GM23338 (cell line): ENCODE results near the gene REPS1. TPM values are rescaled to one million over a fixed set of nuclear protein-coding genes. Genes with fewer than 3 reads are reported as not detected.

Experiments
- ATAC-seq: fragments of 200-7000 bp; cut with Tn5 transposase; 3 replicates; pipeline ENCODE4 v1.9.1; 2020
- DNase-seq: peaks from one replicate; pipeline ENCODE4 v3.0.0-alpha.2; 2015; ENCODE audit warnings: low spot score
- H2AFZ ChIP-seq: fragments of 200-600 bp; sonication (generic); 2 replicates; pipeline ENCODE4 v1.8.0; 2016; ENCODE audit warnings: antibody characterized with exemption, mild to moderate bottlenecking, moderate library complexity
- H3F3A ChIP-seq: fragments of 200-600 bp; sonication (generic); replicated peaks from 2 replicates; pipeline ENCODE4 v1.8.0; 2017; ENCODE audit warnings: antibody characterized with exemption, mixed run types, low read depth
- H3K27ac ChIP-seq: fragments of 200-600 bp; sonication (generic); 2 replicates; pipeline ENCODE4 v1.6.1; 2016; ENCODE audit warnings: low read depth
- H3K27me3 ChIP-seq: fragments of 200-600 bp; sonication (generic); 2 replicates; pipeline ENCODE4 v1.8.0; 2016; ENCODE audit warnings: mild to moderate bottlenecking, mixed run types, moderate library complexity; ENCODE audit not compliant: insufficient read depth
- H3K36me3 ChIP-seq: fragments of 200-600 bp; sonication (generic); 2 replicates; pipeline ENCODE4 v1.8.0; 2016; ENCODE audit warnings: mild to moderate bottlenecking; ENCODE audit not compliant: insufficient read depth
- H3K4me1 ChIP-seq: fragments of 200-600 bp; sonication (generic); 2 replicates; pipeline ENCODE4 v1.8.0; 2016; ENCODE audit warnings: mild to moderate bottlenecking, moderate library complexity; ENCODE audit not compliant: insufficient read depth
- H3K4me2 ChIP-seq: fragments of 200-600 bp; sonication (generic); 2 replicates; pipeline ENCODE4 v1.7.1; 2017; ENCODE audit warnings: mixed run types
- H3K4me3 ChIP-seq: fragments of 200-600 bp; sonication (generic); 2 replicates; pipeline ENCODE4 v1.6.1; 2016; ENCODE audit warnings: mixed run types
- H3K79me2 ChIP-seq: fragments of 200-600 bp; sonication (generic); replicated peaks from 2 replicates; pipeline ENCODE4 v1.8.0; 2017; ENCODE audit warnings: mild to moderate bottlenecking; ENCODE audit not compliant: insufficient read depth
- H3K9me2 ChIP-seq: fragments of 200-600 bp; sonication (generic); 2 replicates; pipeline ENCODE4 v1.8.0; 2017; ENCODE audit not compliant: insufficient read depth
- H4K20me1 ChIP-seq: fragments of 200-600 bp; sonication (generic); replicated peaks from 2 replicates; pipeline ENCODE4 v1.8.0; 2017; ENCODE audit warnings: mild to moderate bottlenecking; ENCODE audit not compliant: insufficient read depth
- H3K27ac Mint-ChIP-seq: 2 replicates; pipeline ENCODE4 v1.8.0; 2020; ENCODE audit warnings: inconsistent platforms, mild to moderate bottlenecking, moderate library complexity, mixed read lengths
- H3K27me3 Mint-ChIP-seq: 3 replicates; pipeline ENCODE4 v1.8.0; 2022; ENCODE audit warnings: low read depth, mild to moderate bottlenecking, moderate library complexity, mixed read lengths, inconsistent platforms; ENCODE audit not compliant: insufficient read depth, poor library complexity
- H3K36me3 Mint-ChIP-seq: 3 replicates; pipeline ENCODE4 v1.8.0; 2021; ENCODE audit warnings: low read depth, mild to moderate bottlenecking, inconsistent platforms, moderate library complexity, mixed read lengths
- H3K4me1 Mint-ChIP-seq: 3 replicates; pipeline ENCODE4 v1.8.0; 2020; ENCODE audit warnings: mild to moderate bottlenecking, inconsistent platforms, mixed read lengths
- H3K4me3 Mint-ChIP-seq: 3 replicates; pipeline ENCODE4 v1.8.0; 2021; ENCODE audit warnings: moderate library complexity, mild to moderate bottlenecking, inconsistent platforms, mixed read lengths
- H3K9me3 Mint-ChIP-seq: 3 replicates; pipeline ENCODE4 v1.8.0; 2020; ENCODE audit warnings: moderate library complexity, mild to moderate bottlenecking, inconsistent platforms, mixed read lengths
- EZH2 ChIP-seq: fragments of 200-600 bp; sonication (generic); IDR thresholded peaks from one replicate; pipeline ENCODE4 v1.8.0; 2017; ENCODE audit warnings: antibody characterized with exemption, mild to moderate bottlenecking, low read depth; ENCODE audit not compliant: unreplicated experiment
- EZH2phosphoT487 ChIP-seq: fragments of 200-600 bp; sonication (generic); IDR thresholded peaks from one replicate; pipeline ENCODE4 v1.8.1; 2018; ENCODE audit warnings: antibody characterized with exemption; ENCODE audit not compliant: unreplicated experiment
- NANOG ChIP-seq: IDR thresholded peaks from 2 replicates; pipeline ENCODE4 v1.6.1; 2016; ENCODE audit warnings: antibody characterized with exemption, borderline replicate concordance
- POLR2AphosphoS5 ChIP-seq: IDR thresholded peaks from 2 replicates; pipeline ENCODE4 v1.6.1; 2016; ENCODE audit warnings: antibody characterized with exemption, low read depth
- REST ChIP-seq: IDR thresholded peaks from one replicate; pipeline ENCODE4 v1.6.1; 2018; ENCODE audit warnings: antibody characterized with exemption; ENCODE audit not compliant: unreplicated experiment
- STAT1 ChIP-seq: IDR thresholded peaks from one replicate; pipeline ENCODE4 v1.6.1; 2016; ENCODE audit warnings: antibody characterized with exemption; ENCODE audit not compliant: unreplicated experiment
- polyA plus RNA-seq: library from polyadenylated mRNA; unstranded; fragments of >200 nt; fragmentation: Nextera tagmentation; extraction: Ambion mirVana; gene quantifications from 2 replicates; pipeline ENCODE4 v1.2.1, GENCODE V29; 2016
- total RNA-seq: library from RNA; depleted of rRNA; stranded (reverse); fragments of >200 nt; shearing (Covaris generic); gene quantifications from 2 replicates; pipeline ENCODE4 v1.2.3, GENCODE V29; 2014
- TF ChIP-seq, protein P1 (sequence below): IDR thresholded peaks from 2 replicates; pipeline ENCODE4 v1.6.1; 2016; ENCODE audit warnings: antibody characterized with exemption
- TF ChIP-seq, protein P2 (sequence below), 2 experiments: fragments of 200-600 bp in 1 of 2; sonication (generic) in 1 of 2; conservative IDR thresholded peaks; 2 replicates each; pipeline versions ENCODE4 v1.5.1 to v1.6.1; 2016 to 2017; ENCODE audit warnings: antibody characterized with exemption in 2 of 2, low read depth in 2 of 2, mild to moderate bottlenecking in 2 of 2, moderate library complexity in 1 of 2

Gene REPS1
- total and polyA plus RNA-seq, 2 experiments from 2014 or later, result 46.0 to 65.7 TPM

GRCh38 chr6:138953451-138953850, 34.6 kb downstream of the REPS1 start:
- DNase-seq, result no peak
- Histone ChIP-seq H4K20me1 (peaks cover 10% of the 10 kb centered on the region), H2AFZ (no peak overlapping the region), H3F3A (no peaks in the 10 kb centered on the region), H3K9me2 (no peaks in the 10 kb centered on the region), H3K36me3 (no peaks in the 10 kb centered on the region), H3K79me2 (peaks cover 100% of the 10 kb centered on the region), H3K27me3 (no peaks in the 10 kb centered on the region), H3K4me1 (peaks cover 27% of the 10 kb centered on the region), H3K4me2 (no peak overlapping the region), H3K4me3 (no peak overlapping the region), H3K27ac (no peak overlapping the region)
- Mint-ChIP-seq H3K27ac (no peak overlapping the region), H3K27me3 (peaks cover 1% of the 10 kb centered on the region), H3K4me1 (peaks cover 50% of the 10 kb centered on the region), H3K9me3 (no peaks in the 10 kb centered on the region), H3K4me3 (no peak overlapping the region), H3K36me3 (peaks cover 6% of the 10 kb centered on the region; the same call in 2 of the 3 replicates)
- TF ChIP-seq, protein P1, sequence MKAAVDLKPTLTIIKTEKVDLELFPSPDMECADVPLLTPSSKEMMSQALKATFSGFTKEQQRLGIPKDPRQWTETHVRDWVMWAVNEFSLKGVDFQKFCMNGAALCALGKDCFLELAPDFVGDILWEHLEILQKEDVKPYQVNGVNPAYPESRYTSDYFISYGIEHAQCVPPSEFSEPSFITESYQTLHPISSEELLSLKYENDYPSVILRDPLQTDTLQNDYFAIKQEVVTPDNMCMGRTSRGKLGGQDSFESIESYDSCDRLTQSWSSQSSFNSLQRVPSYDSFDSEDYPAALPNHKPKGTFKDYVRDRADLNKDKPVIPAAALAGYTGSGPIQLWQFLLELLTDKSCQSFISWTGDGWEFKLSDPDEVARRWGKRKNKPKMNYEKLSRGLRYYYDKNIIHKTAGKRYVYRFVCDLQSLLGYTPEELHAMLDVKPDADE, result no peak
- TF ChIP-seq EZH2 (no peak), NANOG (no peak)
- ATAC-seq, result no peak

DNA sequence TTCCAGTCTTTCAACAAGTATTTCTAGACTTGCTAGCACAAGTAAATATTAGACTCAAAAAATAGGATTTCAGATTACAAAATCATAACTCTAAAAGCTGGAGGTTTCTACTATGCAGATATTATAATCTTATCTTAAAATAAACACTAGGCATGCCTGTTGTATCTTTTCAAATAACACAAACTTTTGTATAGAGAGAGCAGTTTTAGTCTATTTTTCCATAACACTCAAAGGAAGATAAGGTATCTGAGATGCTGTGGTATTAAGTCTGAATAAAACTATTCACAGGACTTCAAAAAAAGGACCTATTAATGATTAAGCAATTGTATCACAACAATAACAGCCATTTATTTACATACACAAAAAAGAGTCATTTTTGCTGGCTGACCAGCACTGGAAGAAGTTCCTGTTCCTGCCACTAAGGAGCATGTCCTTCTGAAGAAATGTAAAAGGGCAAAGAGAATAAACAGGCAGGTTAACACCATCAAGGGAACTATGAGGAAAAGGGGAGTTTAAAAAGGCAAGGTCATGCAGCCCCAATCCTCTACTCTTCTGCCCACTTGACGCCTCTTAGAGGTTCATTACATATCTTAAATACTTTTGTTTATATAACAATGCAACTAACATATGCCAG, 39.4 kb downstream of the REPS1 start:
- Mint-ChIP-seq H3K4me3 (no peak overlapping the region), H3K36me3 (peaks cover 8% of the 10 kb centered on the region; the same call in 2 of the 3 replicates), H3K27ac (peak overlapping the region; percentile 20; the same call in 1 of the 2 replicates), H3K4me1 (peaks cover 41% of the 10 kb centered on the region), H3K27me3 (peaks cover 1% of the 10 kb centered on the region), H3K9me3 (no peaks in the 10 kb centered on the region)
- H3K4me2 ChIP-seq, result no peak overlapping the region
- H4K20me1 ChIP-seq, result peaks cover 4% of the 10 kb centered on the region
- H3K9me2 ChIP-seq, result no peaks in the 10 kb centered on the region
- peak; percentile 77 for ATAC-seq
- H3K27ac ChIP-seq, result no peak overlapping the region
- no peak for TF ChIP-seq POLR2AphosphoS5
- TF ChIP-seq EZH2, result no peak
- TF ChIP-seq EZH2phosphoT487, result no peak
- TF ChIP-seq, protein P2, sequence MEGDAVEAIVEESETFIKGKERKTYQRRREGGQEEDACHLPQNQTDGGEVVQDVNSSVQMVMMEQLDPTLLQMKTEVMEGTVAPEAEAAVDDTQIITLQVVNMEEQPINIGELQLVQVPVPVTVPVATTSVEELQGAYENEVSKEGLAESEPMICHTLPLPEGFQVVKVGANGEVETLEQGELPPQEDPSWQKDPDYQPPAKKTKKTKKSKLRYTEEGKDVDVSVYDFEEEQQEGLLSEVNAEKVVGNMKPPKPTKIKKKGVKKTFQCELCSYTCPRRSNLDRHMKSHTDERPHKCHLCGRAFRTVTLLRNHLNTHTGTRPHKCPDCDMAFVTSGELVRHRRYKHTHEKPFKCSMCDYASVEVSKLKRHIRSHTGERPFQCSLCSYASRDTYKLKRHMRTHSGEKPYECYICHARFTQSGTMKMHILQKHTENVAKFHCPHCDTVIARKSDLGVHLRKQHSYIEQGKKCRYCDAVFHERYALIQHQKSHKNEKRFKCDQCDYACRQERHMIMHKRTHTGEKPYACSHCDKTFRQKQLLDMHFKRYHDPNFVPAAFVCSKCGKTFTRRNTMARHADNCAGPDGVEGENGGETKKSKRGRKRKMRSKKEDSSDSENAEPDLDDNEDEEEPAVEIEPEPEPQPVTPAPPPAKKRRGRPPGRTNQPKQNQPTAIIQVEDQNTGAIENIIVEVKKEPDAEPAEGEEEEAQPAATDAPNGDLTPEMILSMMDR (conservative IDR thresholded peaks at IDR 0.05; ENCODE audit: low read depth in 2 of 2), result peak in 1 of 2 experiments; percentile 27; a peak in 2 of 4 replicates
- no peak for TF ChIP-seq STAT1
- TF ChIP-seq REST, result no peak
- TF ChIP-seq NANOG, result no peak
- peaks cover 6% of the 10 kb centered on the region; the same call in 1 of the 2 replicates for H3K36me3 ChIP-seq
- peak; percentile 45 for DNase-seq
- H2AFZ ChIP-seq, result no peak overlapping the region
- no peak overlapping the region for H3K4me3 ChIP-seq
- H3K27me3 ChIP-seq, result no peaks in the 10 kb centered on the region
- peaks cover 70% of the 10 kb centered on the region for H3K79me2 ChIP-seq
- H3K4me1 ChIP-seq, result peaks cover 22% of the 10 kb centered on the region
- H3F3A ChIP-seq, result no peaks in the 10 kb centered on the region
